ENCODE data around the gene TRIM45. TPM values are rescaled to one million over a fixed set of nuclear protein-coding genes. Genes with fewer than 3 reads are reported as not detected.

The TRIM45 gene
- total RNA-seq, 4 donors from 2014 or later = 1.8 to 28.9 (median 4.4) TPM

DNA sequence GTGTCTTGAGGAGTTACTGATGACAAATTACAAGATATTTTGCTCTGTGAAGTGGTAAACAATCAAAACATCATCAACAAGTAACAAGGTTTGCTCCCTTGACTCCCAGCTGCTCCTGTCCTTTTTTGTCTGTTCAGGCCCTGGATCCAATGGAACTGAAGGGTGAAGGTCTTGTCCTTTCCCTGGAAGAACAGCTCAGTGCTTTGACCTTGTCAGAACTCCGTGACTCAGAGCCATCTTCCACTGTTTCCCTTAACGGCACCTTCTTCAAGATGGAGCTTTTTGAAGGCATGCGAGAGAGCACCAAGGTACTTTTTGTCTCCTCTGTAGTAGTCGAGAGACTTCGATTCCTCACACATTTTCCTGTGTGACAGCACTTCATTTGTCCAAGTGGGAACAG, 29.0 kb downstream of the TRIM45 start:
- TF ChIP-seq, protein P1, sequence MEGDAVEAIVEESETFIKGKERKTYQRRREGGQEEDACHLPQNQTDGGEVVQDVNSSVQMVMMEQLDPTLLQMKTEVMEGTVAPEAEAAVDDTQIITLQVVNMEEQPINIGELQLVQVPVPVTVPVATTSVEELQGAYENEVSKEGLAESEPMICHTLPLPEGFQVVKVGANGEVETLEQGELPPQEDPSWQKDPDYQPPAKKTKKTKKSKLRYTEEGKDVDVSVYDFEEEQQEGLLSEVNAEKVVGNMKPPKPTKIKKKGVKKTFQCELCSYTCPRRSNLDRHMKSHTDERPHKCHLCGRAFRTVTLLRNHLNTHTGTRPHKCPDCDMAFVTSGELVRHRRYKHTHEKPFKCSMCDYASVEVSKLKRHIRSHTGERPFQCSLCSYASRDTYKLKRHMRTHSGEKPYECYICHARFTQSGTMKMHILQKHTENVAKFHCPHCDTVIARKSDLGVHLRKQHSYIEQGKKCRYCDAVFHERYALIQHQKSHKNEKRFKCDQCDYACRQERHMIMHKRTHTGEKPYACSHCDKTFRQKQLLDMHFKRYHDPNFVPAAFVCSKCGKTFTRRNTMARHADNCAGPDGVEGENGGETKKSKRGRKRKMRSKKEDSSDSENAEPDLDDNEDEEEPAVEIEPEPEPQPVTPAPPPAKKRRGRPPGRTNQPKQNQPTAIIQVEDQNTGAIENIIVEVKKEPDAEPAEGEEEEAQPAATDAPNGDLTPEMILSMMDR (IDR thresholded peaks at IDR 0.05) = no peak
- no peak for TF ChIP-seq POLR2A (IDR thresholded peaks at IDR 0.05)
- H3K27ac ChIP-seq = peak overlapping the region in 1 of 4 donors; percentile 55

DNA sequence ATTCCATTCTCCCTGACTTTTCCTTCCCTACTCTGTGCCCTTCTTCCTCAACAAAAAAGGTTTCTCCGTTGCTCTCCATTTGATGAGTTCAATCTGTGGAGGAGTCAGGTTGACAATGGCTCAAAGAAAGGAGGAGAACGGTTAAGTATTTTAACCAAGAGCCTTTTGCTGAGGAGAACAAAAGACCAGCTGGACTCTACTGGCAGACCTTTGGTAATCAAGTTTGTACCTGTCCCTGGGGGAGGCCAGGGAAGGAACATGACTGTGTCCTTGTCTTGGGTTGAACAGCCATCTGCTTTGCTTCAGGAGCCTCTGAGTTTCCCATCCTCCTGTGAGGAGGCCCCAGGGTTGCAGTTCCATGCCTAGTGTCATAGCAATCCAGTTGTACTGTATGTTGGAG, 31.6 kb downstream of the TRIM45 start:
- TF ChIP-seq, protein P1 (IDR thresholded peaks at IDR 0.05) = no peak
- TF ChIP-seq POLR2A (IDR thresholded peaks at IDR 0.05) = no peak
- DNase-seq = no peak
- Histone ChIP-seq H3K27ac (no peak overlapping the region), H3K9me3 (no peaks in the 10 kb centered on the region), H3K36me3 (peaks cover 0 to 33% (median 0%) of the 10 kb centered on the region in 3 donors), H3K4me1 (peaks cover 0 to 12% (median 0%) of the 10 kb centered on the region in 4 donors), H3K4me3 (no peak overlapping the region), H3K27me3 (no peaks in the 10 kb centered on the region)

More for the DNA sequence above, 29.0 kb downstream of the TRIM45 start:
- Histone ChIP-seq H3K4me3 (no peak overlapping the region), H3K36me3 (peaks cover 0 to 32% (median 0%) of the 10 kb centered on the region in 3 donors), H3K4me1 (peaks cover 0 to 12% (median 0%) of the 10 kb centered on the region in 4 donors), H3K9me3 (no peaks in the 10 kb centered on the region), H3K27me3 (no peaks in the 10 kb centered on the region)
- no peak for DNase-seq

DNA sequence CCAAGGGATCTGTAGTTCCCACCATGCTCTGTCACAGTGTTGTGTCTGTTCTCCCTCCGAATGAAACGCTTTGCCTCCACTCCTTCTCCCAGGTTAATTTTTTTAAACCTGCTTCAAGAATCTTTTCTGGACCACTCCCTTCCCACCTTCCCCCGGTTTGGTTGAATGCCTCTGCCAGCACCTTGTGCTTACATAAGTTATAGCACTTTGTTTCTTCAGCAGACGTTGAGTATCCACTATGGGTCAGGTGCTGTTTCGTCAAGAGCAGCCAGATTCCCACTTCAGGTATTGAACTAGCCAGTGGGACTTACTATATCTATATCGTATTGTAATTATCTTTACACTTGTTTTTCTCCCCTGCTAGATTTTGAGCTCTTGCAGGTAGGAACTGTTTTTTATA, 33.9 kb downstream of the TRIM45 start:
- no peak for TF ChIP-seq POLR2A (IDR thresholded peaks at IDR 0.05)
- TF ChIP-seq, protein P1 (IDR thresholded peaks at IDR 0.05) = no peak
- Histone ChIP-seq H3K9me3 (no peaks in the 10 kb centered on the region), H3K27me3 (no peaks in the 10 kb centered on the region), H3K4me3 (no peak overlapping the region), H3K36me3 (peaks cover 0 to 42% (median 0%) of the 10 kb centered on the region in 3 donors), H3K27ac (no peak overlapping the region), H3K4me1 (no peaks in the 10 kb centered on the region)
- DNase-seq = no peak

DNA sequence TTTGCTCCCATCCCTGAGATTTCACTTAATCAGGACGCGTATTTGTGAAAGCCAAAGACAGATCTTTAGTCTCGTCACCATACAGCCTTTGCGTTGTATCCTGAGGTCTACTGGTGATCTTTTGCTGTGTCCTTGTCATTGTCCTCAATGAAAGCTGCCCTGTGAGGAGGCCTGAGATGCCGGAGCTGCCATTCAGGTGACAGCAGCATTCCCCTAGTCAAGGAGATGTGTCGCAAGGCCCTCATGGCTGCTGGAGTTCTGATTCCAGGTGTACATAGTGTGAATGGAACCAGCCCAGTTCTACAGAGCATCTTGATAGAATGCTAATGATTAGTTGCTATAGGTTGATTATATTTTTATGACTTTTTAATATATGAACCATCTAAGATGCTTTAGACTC, 37.3 kb downstream of the TRIM45 start:
- TF ChIP-seq POLR2A (IDR thresholded peaks at IDR 0.05) = no peak
- TF ChIP-seq, protein P1 (IDR thresholded peaks at IDR 0.05) = no peak
- H3K27ac ChIP-seq = no peak overlapping the region
- no peaks in the 10 kb centered on the region for H3K9me3 ChIP-seq
- no peaks in the 10 kb centered on the region for H3K4me1 ChIP-seq
- DNase-seq = no peak
- H3K27me3 ChIP-seq = no peaks in the 10 kb centered on the region
- H3K4me3 ChIP-seq = no peak overlapping the region
- H3K36me3 ChIP-seq = peaks cover 0 to 52% (median 0%) of the 10 kb centered on the region in 3 donors

DNA sequence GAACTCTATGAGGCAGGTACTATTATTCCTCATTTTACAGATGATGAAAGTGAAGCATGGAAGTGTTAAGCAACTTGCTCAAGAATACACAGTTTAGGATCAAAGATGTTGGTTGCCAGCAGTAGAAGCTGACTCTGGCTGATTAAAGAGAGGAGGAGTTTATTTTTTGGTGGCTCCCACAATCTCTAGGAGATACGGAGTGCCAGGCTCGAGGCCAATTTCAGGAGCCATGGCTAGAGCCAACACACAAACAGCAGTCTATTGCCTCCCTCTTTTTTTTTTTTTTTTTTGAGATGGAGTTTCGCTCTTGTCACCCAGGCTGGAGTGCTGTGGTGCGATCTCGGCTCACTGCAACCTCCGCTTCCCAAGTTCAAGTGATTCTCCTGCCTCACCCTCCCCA, 41.8 kb downstream of the TRIM45 start:
- no peaks in the 10 kb centered on the region for H3K27me3 ChIP-seq
- no peaks in the 10 kb centered on the region for H3K4me1 ChIP-seq
- peaks cover 0 to 86% (median 0%) of the 10 kb centered on the region in 3 donors for H3K36me3 ChIP-seq
- H3K27ac ChIP-seq = no peak overlapping the region
- no peaks in the 10 kb centered on the region for H3K9me3 ChIP-seq
- DNase-seq = no peak
- TF ChIP-seq, protein P1 (IDR thresholded peaks at IDR 0.05) = no peak
- TF ChIP-seq POLR2A (IDR thresholded peaks at IDR 0.05) = no peak
- H3K4me3 ChIP-seq = no peak overlapping the region

DNA sequence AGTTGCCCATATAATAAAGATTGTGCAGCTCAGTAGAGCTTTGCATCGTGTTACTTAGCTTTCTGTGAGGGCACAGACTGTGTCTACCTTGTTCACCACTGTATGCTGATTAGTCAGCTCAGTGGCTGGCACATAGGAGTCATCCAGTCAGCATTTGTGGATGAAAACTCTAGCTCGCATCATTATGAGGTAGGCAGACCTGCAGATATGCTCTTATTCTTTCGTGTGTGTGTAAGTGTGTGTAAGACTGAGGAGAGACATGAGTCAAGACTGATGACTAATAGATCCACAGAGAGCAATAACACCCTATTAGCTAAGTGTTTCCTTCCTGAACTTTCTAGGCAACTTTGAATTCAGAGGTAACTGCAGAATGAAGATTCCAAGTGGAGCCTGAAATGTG, 44.3 kb downstream of the TRIM45 start:
- H3K27me3 ChIP-seq = no peaks in the 10 kb centered on the region
- TF ChIP-seq POLR2A (IDR thresholded peaks at IDR 0.05) = no peak
- TF ChIP-seq, protein P1 (IDR thresholded peaks at IDR 0.05) = no peak
- DNase-seq = no peak
- no peak overlapping the region for H3K27ac ChIP-seq
- H3K4me3 ChIP-seq = no peak overlapping the region
- peaks cover 0 to 76% (median 0%) of the 10 kb centered on the region in 3 donors for H3K36me3 ChIP-seq
- H3K9me3 ChIP-seq = no peaks in the 10 kb centered on the region
- H3K4me1 ChIP-seq = no peaks in the 10 kb centered on the region
